NCI-H2171 (cell line): Measurements from ENCODE around the gene DDX10.

Experiments used
- DNase-seq: peaks from one replicate; lab custom pipeline; 2025; lab: John Stamatoyannopoulos, UW

DDX10 gene

DNA sequence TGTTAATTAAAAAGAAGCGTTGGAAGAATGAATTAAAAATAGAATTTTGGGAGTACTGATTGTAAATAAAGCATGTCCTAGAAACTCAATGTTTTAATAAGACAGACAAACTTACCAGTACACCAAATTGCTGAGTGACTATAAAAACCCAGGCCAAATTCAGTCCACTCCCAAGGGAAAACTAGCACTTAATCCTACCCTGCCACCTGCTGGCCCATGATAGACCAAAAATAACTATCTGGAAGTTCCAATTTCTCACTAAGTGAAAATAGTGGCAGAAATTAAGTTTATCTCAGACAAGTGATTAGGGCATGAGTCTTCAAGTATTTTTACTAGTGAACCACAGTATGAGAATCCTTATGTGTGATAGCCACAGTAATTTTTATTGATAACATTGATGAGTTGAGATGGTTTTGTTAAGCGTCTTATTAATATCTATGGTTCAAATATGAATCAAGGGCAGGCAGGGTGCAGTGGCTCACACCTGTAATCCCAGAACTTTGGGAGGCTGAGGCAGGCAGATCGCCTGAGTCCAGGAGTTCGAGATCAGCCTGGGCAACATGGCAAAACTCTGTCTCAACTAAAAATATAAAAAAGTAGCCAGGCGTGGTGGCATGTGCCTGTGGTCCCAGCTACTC lies 9.8 kb upstream of the DDX10 start:
- peak; percentile 56 for DNase-seq

DNA sequence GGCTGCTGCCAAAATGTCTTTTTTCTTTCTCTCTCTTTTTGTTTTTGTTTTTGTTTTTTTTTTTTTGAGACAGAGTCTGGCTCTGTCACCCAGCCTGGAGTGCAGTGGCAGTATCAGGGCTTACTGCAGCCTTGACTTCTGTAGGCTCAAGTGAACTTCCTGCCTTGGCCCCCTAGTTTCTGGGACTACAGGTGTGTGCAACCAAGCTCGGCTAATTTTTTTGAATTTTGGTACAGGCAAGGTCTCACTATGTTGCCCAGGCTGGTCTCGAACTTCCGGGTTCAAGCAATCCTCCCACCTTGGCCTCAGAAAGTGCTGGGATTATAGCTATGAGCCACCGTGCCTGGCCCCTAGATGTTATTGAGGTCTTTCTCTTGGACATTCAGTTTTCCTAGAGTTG lies 2.2 kb upstream of the DDX10 start:
- DNase-seq, result no peak

DNA sequence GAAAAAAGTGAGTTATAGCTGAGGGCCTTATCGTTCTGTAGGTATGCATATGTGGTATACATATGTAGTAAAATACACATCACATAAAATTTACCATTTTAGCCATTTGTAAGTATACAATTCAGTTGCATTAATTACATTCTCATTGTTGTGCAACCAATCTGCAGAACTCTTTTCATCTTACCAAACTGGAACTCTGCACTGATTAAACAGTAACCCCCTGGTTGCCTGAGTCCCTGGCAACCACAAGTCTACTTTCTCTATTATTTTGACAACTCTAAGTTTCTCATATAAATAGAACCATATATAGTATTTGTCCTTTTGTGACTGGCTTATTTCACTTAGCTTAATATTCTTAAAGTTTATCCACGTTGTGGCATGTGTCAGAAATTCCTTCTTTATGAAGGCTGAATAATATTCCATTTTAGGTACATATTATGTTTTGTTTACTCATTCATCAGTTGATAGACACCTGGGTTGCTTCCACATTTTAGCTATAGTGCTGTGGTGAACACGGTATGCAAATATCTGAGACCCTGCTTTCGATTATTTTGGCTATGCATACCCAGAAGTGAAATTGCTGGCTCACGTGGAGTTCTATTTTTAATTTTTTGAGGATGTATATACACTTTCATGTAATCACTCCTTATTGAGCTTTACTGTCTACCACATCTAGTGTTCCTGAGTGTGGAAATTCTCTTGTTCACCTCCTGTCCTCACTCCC lies 1.6 kb upstream of the DDX10 start:
- no peak for DNase-seq

DNA sequence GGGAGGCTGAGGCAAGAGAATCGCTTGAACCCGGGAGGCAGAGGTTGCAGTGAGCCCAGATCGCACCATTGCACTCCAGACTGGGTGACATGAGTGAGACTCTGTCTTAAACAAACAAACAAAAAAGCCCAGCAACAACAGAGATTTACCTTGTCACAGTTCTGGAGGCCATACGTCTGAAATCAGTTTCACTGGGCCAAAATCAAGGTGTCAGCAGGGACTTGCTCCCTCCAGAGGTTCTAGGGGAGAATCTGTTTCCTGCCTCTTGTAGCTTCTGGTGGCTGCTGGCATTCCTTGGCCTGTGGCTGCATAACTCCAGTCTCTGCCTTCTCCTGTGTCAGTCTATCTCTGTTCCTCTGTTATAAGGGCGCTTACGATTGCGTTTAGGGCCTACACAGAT lies 1.5 kb downstream of the DDX10 start:
- no peak for DNase-seq

GRCh38 chr11:108669286-108669685 lies 4.4 kb downstream of the DDX10 start:
- DNase-seq, result no peak

DNA sequence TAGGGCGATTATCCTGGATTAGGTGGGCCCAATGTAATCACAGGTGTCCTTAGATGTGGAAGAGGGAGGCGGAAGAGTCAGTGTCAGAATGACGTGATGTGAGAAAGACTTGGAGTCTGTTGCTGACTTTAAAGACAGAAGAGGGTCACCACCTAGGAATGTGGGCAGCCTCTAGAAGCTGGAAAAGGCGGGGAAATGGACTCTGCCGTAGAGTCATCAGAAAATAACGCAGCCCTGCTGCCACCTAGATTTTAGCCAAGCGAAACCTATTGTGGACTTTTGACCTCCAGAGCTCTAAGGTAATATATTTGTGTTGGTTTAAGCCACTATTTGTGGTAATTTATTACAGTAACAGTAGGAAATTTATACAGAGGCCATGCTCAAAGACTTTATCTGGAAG lies 4.8 kb downstream of the DDX10 start:
- no peak for DNase-seq

DNA sequence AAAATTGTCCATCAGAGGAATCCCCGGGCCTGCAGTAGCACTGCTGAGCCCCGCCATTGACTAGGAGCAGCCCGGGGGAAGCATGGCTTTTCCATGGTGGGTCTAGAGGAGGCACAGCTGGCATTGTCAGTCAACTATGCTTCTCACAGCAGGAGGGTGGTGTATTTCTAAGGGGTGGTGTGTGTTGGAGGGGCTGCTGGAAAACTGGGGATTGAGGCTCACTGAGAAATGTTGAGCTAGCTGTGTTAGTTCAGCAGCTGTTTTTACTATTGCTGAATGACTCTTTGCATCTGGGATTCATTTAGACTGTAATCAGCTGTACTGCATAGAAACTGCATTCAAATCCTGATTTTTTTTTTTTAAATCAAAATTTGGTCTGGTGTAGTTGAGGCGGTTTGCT lies 5.6 kb downstream of the DDX10 start:
- DNase-seq, result no peak

GRCh38 chr11:108672113-108672512 lies 7.2 kb downstream of the DDX10 start:
- DNase-seq, result no peak

DNA sequence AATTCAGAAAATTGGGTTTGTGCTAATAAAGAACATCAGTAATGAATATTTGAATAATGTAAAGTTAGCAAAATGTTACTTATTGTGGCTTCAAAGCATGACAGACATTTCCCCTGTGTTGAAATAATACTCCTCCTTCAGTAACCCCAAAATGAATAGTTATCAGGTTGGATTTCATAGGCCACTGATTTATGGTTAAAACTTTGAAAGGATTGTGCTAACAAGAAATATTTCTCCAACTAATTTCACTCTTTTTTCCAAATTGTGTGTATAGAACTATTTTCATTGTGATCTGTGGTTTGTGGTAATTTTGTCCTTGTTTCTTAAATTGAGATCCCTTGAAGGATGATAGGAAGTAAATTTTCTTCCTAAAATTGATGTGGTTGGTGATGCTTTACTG lies 7.9 kb downstream of the DDX10 start:
- no peak for DNase-seq

DNA sequence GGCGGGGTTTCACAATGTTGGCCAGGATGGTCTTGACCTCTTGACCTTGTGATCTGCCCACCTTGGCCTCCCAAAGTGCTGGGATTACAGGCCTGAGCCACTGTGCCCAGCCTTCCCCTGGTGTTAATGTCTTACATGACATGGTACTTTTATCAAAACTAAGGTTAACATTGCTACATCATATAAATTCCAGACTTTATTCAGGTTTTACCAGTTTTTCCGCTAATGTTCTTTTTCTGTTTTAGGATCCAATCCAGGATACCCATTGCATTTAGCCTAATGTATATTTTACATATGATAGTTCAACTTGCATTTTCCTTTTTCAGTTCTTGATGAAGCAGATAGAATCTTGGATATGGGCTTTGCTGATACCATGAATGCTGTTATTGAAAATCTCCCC lies 14.2 kb downstream of the DDX10 start:
- no peak for DNase-seq

- DNase-seq, result no peak
These were observed 15.4 kb downstream of the DDX10 start for GRCh38 chr11:108680271-108680670.

- DNase-seq, result no peak
These were observed 20.7 kb downstream of the DDX10 start for GRCh38 chr11:108685419-108686130.

GRCh38 chr11:108693852-108694251 lies 29.0 kb downstream of the DDX10 start:
- no peak for DNase-seq

- no peak for DNase-seq
These were observed 30.0 kb downstream of the DDX10 start for GRCh38 chr11:108694846-108695245.

GRCh38 chr11:108697872-108698473 lies 33.1 kb downstream of the DDX10 start:
- DNase-seq, result peak; percentile 51

DNA sequence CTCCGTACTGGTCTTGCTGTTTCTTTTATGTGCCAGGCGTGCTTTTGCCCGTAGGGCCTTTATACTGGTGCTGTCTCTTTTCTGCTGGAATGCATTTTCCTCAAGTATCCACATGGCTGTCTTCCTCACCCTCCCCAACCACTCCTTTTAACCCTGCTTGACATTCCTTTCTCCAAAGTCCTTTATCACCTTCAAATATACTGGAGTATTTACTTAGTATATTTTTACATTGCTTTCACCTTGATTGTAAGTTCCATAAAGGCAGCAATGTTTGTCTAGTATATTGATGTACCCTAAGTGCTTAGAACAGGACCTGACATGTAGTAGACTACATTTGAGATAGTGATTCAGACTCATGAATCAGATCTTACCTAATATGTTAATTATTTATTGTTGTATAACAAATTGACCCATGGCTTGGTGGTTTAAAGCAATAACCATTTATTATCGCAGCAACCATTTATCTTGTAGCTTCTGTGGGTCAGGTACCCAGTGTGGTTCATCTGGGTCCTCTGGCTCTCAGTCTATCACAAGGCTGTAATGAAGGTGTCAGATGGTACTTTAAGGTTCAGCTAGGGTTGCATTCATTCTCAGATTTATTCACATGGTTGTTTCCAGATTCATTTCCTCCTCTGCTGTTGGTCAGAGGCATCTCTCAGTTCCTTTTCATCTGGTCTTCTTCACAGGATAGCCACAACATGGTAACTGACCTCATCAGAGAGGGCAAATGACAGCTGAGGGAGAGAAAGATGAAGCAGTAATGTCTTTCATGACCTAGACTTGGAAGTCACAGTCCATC lies 34.2 kb downstream of the DDX10 start:
- DNase-seq, result no peak

- no peak for DNase-seq
These were observed 39.0 kb downstream of the DDX10 start for GRCh38 chr11:108703916-108704315.

GRCh38 chr11:108705061-108705460 lies 40.2 kb downstream of the DDX10 start:
- no peak for DNase-seq

- no peak for DNase-seq
These were observed 43.3 kb downstream of the DDX10 start for GRCh38 chr11:108708173-108708572.

GRCh38 chr11:108709741-108710140 lies 44.9 kb downstream of the DDX10 start:
- no peak for DNase-seq

DNA sequence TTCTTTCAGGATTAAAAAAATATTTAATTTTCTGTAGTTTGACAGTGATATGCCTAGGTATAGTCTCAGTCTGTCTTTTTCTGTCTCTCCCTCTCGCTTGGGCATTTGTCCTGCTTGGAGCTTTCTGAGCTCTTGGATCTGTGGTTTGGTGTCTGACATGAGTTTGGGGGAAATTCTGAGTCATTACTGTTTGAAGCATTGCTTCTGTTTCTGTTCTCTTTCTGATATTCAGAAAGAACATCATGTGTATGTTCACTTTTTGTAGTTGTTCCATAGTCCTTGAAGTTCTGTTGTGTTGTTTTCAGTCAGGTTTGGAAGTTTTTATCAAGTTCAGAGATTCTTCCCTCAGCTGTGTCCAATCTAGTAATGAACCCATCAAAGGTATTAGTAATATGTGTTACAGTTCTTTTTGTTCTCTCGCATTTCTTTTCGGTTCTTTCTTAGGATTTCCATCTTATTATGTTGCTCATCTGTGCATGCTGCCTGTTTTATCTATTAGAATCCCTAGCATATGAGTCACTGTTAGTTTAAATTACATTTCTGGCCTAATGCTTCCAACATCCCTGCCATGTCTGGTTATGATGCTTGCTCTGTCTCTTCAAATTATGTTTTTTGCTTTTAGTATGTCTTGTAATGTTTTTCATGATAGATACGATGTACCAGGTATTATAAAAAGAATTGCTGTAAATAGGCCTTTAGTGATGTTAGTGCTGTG lies 48.4 kb downstream of the DDX10 start:
- DNase-seq, result no peak
